ENCODE data around the gene SEC61G. TPM values are rescaled to one million over a fixed set of nuclear protein-coding genes. Genes with fewer than 3 reads are reported as not detected.

The SEC61G gene
- total RNA-seq, 1 donor from 2014 or later: 966 TPM

DNA sequence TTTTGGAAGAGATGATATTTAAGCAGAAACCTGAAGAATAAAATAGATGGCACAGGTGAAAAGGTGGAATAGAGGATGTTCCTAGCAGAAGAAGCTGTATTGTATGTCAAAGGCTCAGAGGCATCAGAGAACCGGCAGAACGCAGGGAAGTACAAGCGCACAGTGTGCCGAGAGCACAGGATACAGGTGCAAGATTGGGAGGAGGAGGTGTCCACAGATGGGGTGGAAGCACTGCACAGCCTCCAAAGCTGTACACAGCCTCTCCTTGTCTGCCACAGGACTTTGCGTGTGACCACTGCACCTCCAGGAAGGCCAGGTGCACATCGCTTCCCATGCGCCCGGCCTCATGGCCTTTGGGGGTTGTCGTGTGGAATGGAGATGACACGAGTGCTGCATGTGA, 23.3 kb upstream of the SEC61G start:
- peaks cover 10% of the 10 kb centered on the region for H3K4me1 ChIP-seq
- H3K27ac ChIP-seq: no peak overlapping the region
- no peak overlapping the region for H3K4me3 ChIP-seq
- no peak overlapping the region for H2AFZ ChIP-seq (replicated peaks)
- no peak for DNase-seq (ENCODE audit: low spot score)
- H3K27me3 Mint-ChIP-seq (ENCODE audit: insufficient read depth, low read depth): peaks cover 9% of the 10 kb centered on the region
- H4K20me1 ChIP-seq (ENCODE audit: low read depth): no peaks in the 10 kb centered on the region
- no peak overlapping the region for H3K4me2 ChIP-seq
- H3K27ac Mint-ChIP-seq: no peak overlapping the region
- no peak overlapping the region for H3K9ac ChIP-seq
- H3K36me3 Mint-ChIP-seq: no peaks in the 10 kb centered on the region
- H3K27me3 ChIP-seq: no peaks in the 10 kb centered on the region
- no peaks in the 10 kb centered on the region for H3K36me3 ChIP-seq
- H3F3A ChIP-seq (ENCODE audit: low read depth): no peaks in the 10 kb centered on the region
- no peaks in the 10 kb centered on the region for H3K9me3 ChIP-seq (ENCODE audit: low read depth)
- no peaks in the 10 kb centered on the region for H3K79me2 ChIP-seq (ENCODE audit: low read depth)
- no peaks in the 10 kb centered on the region for H3K9me3 Mint-ChIP-seq
- peaks cover 15% of the 10 kb centered on the region for H3K4me1 Mint-ChIP-seq
- no peak for TF ChIP-seq EZH2 (IDR thresholded peaks at IDR 0.05)
- TF ChIP-seq, protein P1, sequence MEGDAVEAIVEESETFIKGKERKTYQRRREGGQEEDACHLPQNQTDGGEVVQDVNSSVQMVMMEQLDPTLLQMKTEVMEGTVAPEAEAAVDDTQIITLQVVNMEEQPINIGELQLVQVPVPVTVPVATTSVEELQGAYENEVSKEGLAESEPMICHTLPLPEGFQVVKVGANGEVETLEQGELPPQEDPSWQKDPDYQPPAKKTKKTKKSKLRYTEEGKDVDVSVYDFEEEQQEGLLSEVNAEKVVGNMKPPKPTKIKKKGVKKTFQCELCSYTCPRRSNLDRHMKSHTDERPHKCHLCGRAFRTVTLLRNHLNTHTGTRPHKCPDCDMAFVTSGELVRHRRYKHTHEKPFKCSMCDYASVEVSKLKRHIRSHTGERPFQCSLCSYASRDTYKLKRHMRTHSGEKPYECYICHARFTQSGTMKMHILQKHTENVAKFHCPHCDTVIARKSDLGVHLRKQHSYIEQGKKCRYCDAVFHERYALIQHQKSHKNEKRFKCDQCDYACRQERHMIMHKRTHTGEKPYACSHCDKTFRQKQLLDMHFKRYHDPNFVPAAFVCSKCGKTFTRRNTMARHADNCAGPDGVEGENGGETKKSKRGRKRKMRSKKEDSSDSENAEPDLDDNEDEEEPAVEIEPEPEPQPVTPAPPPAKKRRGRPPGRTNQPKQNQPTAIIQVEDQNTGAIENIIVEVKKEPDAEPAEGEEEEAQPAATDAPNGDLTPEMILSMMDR (IDR thresholded peaks at IDR 0.05): no peak
- TF ChIP-seq EZH2phosphoT487 (IDR thresholded peaks at IDR 0.05): no peak
- no peak overlapping the region for H3K4me3 Mint-ChIP-seq

DNA sequence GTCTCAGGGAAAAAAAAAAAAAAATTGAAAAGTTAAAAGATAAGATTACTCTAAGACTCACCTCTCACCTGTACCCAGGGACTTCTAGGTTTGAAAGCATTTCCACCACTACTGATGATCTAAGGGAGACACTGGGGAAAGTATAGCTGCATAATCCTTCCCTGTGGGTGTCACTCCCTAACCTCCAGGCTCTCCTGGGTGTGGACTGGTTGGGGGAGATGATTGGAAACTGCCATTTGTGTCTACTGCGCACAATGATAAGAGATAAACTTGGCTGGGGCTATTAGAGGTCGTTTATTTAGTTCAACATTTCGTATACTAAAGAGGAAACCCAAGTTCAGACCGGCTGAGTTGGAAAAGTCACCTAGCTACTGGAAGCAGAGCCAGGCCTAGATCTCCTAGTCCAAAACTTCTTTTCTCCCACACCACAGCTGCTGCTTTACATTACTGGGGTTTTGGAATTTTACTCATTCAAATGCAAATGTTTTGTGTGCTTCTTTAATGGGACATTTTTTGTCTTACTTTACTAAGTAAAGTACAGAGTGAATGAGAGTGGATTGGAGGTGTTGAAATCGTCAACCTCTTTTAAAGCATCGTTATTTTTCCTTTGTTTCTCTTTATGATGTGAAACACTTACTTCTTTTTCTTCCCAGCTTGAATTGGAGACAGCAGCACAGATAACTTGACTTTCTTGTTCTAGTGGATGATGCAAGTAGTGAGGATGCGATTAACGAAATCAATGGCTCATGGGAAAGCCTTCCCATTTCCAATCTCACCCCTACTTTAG, 22.3 kb upstream of the SEC61G start:
- no peak overlapping the region for H2AFZ ChIP-seq (replicated peaks)
- H3K9me3 ChIP-seq (ENCODE audit: low read depth): no peaks in the 10 kb centered on the region
- peaks cover 10% of the 10 kb centered on the region for H3K4me1 ChIP-seq
- peaks cover 15% of the 10 kb centered on the region for H3K4me1 Mint-ChIP-seq
- no peak overlapping the region for H3K4me3 Mint-ChIP-seq
- no peak for TF ChIP-seq EZH2 (IDR thresholded peaks at IDR 0.05)
- TF ChIP-seq EZH2phosphoT487 (IDR thresholded peaks at IDR 0.05): no peak
- H3K36me3 ChIP-seq: no peaks in the 10 kb centered on the region
- H3F3A ChIP-seq (ENCODE audit: low read depth): no peaks in the 10 kb centered on the region
- no peaks in the 10 kb centered on the region for H3K27me3 ChIP-seq
- H3K9me3 Mint-ChIP-seq: peaks cover 3% of the 10 kb centered on the region
- no peak overlapping the region for H3K9ac ChIP-seq
- H4K20me1 ChIP-seq (ENCODE audit: low read depth): no peaks in the 10 kb centered on the region
- DNase-seq (ENCODE audit: low spot score): no peak
- H3K4me2 ChIP-seq: peak overlapping the region; percentile 50
- no peaks in the 10 kb centered on the region for H3K79me2 ChIP-seq (ENCODE audit: low read depth)
- H3K4me3 ChIP-seq: no peak overlapping the region
- H3K27ac Mint-ChIP-seq: peak overlapping the region; percentile 18
- no peaks in the 10 kb centered on the region for H3K36me3 Mint-ChIP-seq
- H3K27me3 Mint-ChIP-seq (ENCODE audit: insufficient read depth, low read depth): peaks cover 9% of the 10 kb centered on the region
- no peak overlapping the region for H3K27ac ChIP-seq

DNA sequence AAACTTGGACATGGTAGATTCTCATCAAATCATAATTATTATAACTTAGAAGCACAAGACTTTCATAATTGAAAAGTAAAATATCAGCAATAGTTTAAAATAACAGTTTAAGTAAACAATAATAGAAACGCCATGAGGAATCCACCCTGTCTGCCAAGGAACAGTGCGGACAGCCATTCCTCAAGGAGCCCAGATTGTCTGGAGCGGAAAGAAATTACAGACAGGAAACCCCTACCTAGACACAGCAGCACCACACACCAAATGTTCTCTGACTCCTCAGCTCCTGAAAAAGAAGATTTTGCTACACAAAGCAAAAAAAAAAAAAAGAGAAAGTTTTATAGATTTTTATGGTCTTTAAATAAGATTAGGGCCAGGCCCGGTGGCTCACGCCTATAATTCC, 21.5 kb upstream of the SEC61G start:
- Mint-ChIP-seq H3K36me3 (no peaks in the 10 kb centered on the region), H3K27me3 (ENCODE audit: insufficient read depth, low read depth) (peaks cover 9% of the 10 kb centered on the region), H3K9me3 (peaks cover 3% of the 10 kb centered on the region), H3K4me3 (no peak overlapping the region), H3K27ac (no peak overlapping the region), H3K4me1 (peaks cover 18% of the 10 kb centered on the region)
- Histone ChIP-seq H3K9ac (no peak overlapping the region), H3K9me3 (ENCODE audit: low read depth) (no peaks in the 10 kb centered on the region), H3K79me2 (ENCODE audit: low read depth) (no peaks in the 10 kb centered on the region), H3K27ac (no peak overlapping the region), H3K36me3 (no peaks in the 10 kb centered on the region), H3K4me1 (peaks cover 10% of the 10 kb centered on the region), H2AFZ (replicated peaks) (no peak overlapping the region), H3K27me3 (no peaks in the 10 kb centered on the region), H4K20me1 (ENCODE audit: low read depth) (no peaks in the 10 kb centered on the region), H3K4me3 (no peak overlapping the region), H3F3A (ENCODE audit: low read depth) (no peaks in the 10 kb centered on the region), H3K4me2 (no peak overlapping the region)
- TF ChIP-seq EZH2phosphoT487 (IDR thresholded peaks at IDR 0.05) (no peak), EZH2 (IDR thresholded peaks at IDR 0.05) (no peak)
- TF ChIP-seq, protein P1 (IDR thresholded peaks at IDR 0.05): no peak
- DNase-seq (ENCODE audit: low spot score): no peak

All from neural progenitor cell (in vitro differentiated cells).